Upper lobe of right lung (tissue), 1 donor: ENCODE data around the gene SARM1. TPM values are rescaled to one million over a fixed set of nuclear protein-coding genes. Genes with fewer than 3 reads are reported as not detected.
A peak's percentile ranks its signal among the peaks of the same experiment; 100 is the strongest.

Source experiments
- ATAC-seq: fragments of 200-7000 bp; cut with Tn5 transposase; one replicate; pipeline ENCODE4 v1.9.1; 2020; ENCODE audit warnings: mild to moderate bottlenecking, moderate library complexity
- DNase-seq: peaks from one replicate; pipeline ENCODE4 v3.0.0-alpha.2; 2020
- H3K27ac ChIP-seq: fragments of 200-600 bp; one replicate; pipeline ENCODE4 v1.8.0; 2022
- H3K27me3 ChIP-seq: fragments of 200-600 bp; one replicate; pipeline ENCODE4 v1.8.0; 2022; ENCODE audit warnings: mild to moderate bottlenecking
- H3K36me3 ChIP-seq: fragments of 200-600 bp; one replicate; pipeline ENCODE4 v1.8.0; 2022
- H3K4me1 ChIP-seq: fragments of 200-600 bp; one replicate; pipeline ENCODE4 v1.8.0; 2022
- H3K4me3 ChIP-seq: fragments of 200-600 bp; one replicate; pipeline ENCODE4 v1.8.0; 2022; ENCODE audit warnings: mild to moderate bottlenecking
- H3K9me3 ChIP-seq: fragments of 200-600 bp; one replicate; pipeline ENCODE4 v1.8.0; 2022
- intact Hi-C: fragments of 100-400 bp; cut with DNase I; formaldehyde crosslinking; loops from one replicate; pipeline ENCODE4 v1.11.0; 2022
- total RNA-seq: library from RNA; stranded (reverse); fragmentation: NEBNext Ultra II Directional; extraction: Animal tissue kit (Norgen Biotek cat#: 25700); gene quantifications from one replicate; pipeline ENCODE4 v1.2.1, GENCODE V29; 2021
- TF ChIP-seq, protein P1 (sequence below): fragments of 200-600 bp; IDR thresholded peaks from one replicate; pipeline ENCODE4 v1.8.0; 2022; ENCODE audit warnings: antibody characterized with exemption
- donor health status: DM: no; HTN: yes; CAD: no; lungs with severe emphysema.

SARM1 gene
- total RNA-seq, 1 donor from 2014 or later = 14.4 TPM

- H3K27ac ChIP-seq = no peak overlapping the region
- H3K27me3 ChIP-seq = no peaks in the 10 kb centered on the region
- peaks cover 10% of the 10 kb centered on the region for H3K36me3 ChIP-seq
- no peak for ATAC-seq
- intact Hi-C loops = no loop called here
- no peaks in the 10 kb centered on the region for H3K9me3 ChIP-seq
- peak; percentile 64 for DNase-seq
- peaks cover 14% of the 10 kb centered on the region for H3K4me1 ChIP-seq
- peak overlapping the region; percentile 66 for H3K4me3 ChIP-seq
- TF ChIP-seq, protein P1, sequence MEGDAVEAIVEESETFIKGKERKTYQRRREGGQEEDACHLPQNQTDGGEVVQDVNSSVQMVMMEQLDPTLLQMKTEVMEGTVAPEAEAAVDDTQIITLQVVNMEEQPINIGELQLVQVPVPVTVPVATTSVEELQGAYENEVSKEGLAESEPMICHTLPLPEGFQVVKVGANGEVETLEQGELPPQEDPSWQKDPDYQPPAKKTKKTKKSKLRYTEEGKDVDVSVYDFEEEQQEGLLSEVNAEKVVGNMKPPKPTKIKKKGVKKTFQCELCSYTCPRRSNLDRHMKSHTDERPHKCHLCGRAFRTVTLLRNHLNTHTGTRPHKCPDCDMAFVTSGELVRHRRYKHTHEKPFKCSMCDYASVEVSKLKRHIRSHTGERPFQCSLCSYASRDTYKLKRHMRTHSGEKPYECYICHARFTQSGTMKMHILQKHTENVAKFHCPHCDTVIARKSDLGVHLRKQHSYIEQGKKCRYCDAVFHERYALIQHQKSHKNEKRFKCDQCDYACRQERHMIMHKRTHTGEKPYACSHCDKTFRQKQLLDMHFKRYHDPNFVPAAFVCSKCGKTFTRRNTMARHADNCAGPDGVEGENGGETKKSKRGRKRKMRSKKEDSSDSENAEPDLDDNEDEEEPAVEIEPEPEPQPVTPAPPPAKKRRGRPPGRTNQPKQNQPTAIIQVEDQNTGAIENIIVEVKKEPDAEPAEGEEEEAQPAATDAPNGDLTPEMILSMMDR = no peak
Measured at GRCh38 chr17:28404812-28405570, 33.5 kb downstream of the SARM1 start.

DNA sequence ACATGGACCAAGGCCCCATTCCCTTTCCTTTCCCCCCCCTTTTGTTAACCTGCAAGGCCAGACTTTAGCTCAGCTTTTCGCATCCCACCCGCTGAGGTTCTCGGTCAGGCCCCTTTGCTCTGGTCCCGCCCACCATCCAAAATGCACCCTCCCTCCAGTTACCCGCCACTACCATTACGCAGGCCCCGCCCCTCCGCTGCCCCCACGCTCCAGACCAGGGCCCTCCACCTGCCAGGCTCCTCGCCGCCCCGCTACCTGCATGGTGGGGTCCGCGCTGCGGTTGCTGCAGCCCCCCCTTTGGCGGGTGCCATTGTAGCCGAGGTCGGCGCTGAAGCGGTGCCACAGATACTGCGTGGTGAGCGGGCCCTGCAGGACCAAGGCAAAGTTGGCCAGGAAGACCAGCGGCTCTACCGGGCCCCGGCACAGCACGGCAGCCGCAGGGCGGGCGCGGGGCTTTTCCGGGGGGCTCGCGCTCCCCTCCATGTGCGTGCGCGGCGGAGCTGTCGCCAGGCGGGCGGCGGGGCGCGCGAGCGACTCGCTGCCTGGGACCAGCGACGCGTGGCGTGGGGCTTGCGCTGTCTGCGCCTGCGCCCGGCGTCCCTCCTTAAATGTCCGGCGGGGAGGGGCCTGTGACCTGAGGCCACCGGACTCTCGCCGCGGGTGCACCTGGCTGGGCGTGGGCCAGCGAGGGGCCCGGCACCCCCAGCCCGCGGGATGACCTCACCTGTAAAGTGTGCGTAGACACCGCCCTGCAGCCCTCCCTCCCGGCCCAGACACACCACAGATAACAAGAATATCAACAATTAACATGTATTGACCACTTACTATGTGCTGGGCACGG lies 34.4 kb downstream of the SARM1 start, which contains the start of gene SLC46A1:
Gene SLC46A1, minus strand, starts transcription at position 581 of the 841 bp plus-strand sequence. Its CDS starts 98 bp downstream, at position 483.
- H3K4me3 ChIP-seq = peak within 1 kb of the TSS; percentile 66
- intact Hi-C loops = no loop called here
- peak within 1 kb of the TSS; percentile 25 for H3K27ac ChIP-seq
- peaks cover 14% of the 10 kb centered on the region for H3K4me1 ChIP-seq
- peaks cover 1% of the 10 kb centered on the region for H3K36me3 ChIP-seq
- no peaks in the 10 kb centered on the region for H3K9me3 ChIP-seq
- DNase-seq = peak; percentile 88
- ATAC-seq = peak; percentile 91
- TF ChIP-seq, protein P1 = no peak
- no peaks in the 10 kb centered on the region for H3K27me3 ChIP-seq

- TF ChIP-seq, protein P1 = no peak
- intact Hi-C loops = no loop called here
- Histone ChIP-seq H3K27ac (peak overlapping the region; percentile 25), H3K4me3 (peak overlapping the region; percentile 66), H3K9me3 (no peaks in the 10 kb centered on the region), H3K4me1 (peaks cover 14% of the 10 kb centered on the region), H3K36me3 (no peaks in the 10 kb centered on the region), H3K27me3 (no peaks in the 10 kb centered on the region)
- ATAC-seq (peak; percentile 36), DNase-seq (peak; percentile 49)
Measured at GRCh38 chr17:28406473-28406814, 35.0 kb downstream of the SARM1 start.

DNA sequence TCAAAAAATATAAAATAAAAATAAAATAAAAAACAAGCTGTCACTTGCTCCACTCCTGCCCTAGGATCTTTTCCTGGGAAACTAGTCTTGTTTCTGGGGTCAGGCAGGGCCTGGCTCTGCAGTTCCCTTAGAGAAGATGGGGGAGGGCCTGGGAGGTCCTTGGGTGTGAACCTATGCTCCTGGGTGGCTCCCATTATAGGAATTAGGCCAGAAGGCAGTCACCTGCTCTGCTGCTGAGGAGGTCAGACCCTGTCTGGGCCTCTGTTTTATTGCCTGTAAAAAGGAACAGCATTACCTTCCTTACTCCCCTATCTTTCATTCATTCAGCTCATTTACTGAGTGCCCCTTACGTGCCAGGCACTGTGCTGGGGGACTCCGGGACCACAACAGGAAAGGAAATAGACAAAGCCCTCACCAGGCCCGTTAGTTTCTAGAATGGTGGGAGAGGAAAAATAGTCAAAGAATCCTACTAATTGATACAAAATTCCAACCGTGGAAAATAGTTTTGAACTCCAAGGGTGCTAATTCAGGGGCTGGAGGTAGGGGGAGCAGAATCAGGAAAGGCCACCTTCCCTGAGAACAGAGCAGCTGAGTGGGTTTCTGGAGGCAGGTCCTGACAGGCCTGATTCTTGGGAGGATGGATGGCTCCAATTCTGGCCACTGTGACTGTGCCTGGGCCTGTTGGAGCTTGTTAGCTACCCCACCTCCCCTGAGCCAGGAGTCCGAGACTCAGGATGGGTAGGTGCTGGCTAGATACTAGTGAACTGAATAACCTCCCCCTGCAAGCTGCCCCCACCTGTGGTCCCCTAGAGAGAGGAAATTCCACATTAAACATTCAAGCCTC lies 35.9 kb downstream of the SARM1 start:
- Histone ChIP-seq H3K4me1 (peaks cover 14% of the 10 kb centered on the region), H3K4me3 (no peak overlapping the region), H3K27ac (no peak overlapping the region), H3K36me3 (no peaks in the 10 kb centered on the region), H3K9me3 (no peaks in the 10 kb centered on the region), H3K27me3 (no peaks in the 10 kb centered on the region)
- no peak for ATAC-seq
- no peak for DNase-seq
- intact Hi-C loops = no loop called here
- TF ChIP-seq, protein P1 = no peak

- H3K4me3 ChIP-seq = no peak overlapping the region
- no peak for ATAC-seq
- H3K4me1 ChIP-seq = peaks cover 14% of the 10 kb centered on the region
- no peak overlapping the region for H3K27ac ChIP-seq
- TF ChIP-seq, protein P1 = no peak
- DNase-seq = no peak
- no peaks in the 10 kb centered on the region for H3K36me3 ChIP-seq
- H3K9me3 ChIP-seq = no peaks in the 10 kb centered on the region
- intact Hi-C loops = no loop called here
- H3K27me3 ChIP-seq = no peaks in the 10 kb centered on the region
Measured at GRCh38 chr17:28407974-28408306, 36.4 kb downstream of the SARM1 start.
